Measurements from ENCODE around the gene LPP.

GRCh38 chr3:188659449-188660090 lies 505.6 kb downstream of the LPP start:
- TF ChIP-seq CTCF (IDR thresholded peaks at IDR 0.05 in 4 of 5, conservative IDR thresholded peaks at IDR 0.05 in 1 of 5) (no peak), POLR2A (IDR thresholded peaks at IDR 0.05) (no peak)

Data from gastrocnemius medialis (tissue), 4 donors.